Mesothelial cell of epicardium (in vitro differentiated cells): ENCODE results near the gene HDAC7. TPM values are rescaled to one million over a fixed set of nuclear protein-coding genes. Genes with fewer than 3 reads are reported as not detected.

Experiments used
- DNase-seq, 2 experiments: peaks; one replicate each; pipeline ENCODE4 v3.0.0; 2021; ENCODE audit warnings: low spot score in 2 of 2; ENCODE audit not compliant: unreplicated experiment in 2 of 2
- H3K27ac Mint-ChIP-seq: 2 replicates; pipeline ENCODE4 v1.8.0; 2021; ENCODE audit warnings: mixed read lengths
- H3K27me3 Mint-ChIP-seq: 2 replicates; pipeline ENCODE4 v1.8.0; 2021; ENCODE audit warnings: low read depth, mixed read lengths
- H3K36me3 Mint-ChIP-seq: 2 replicates; pipeline ENCODE4 v1.8.0; 2021; ENCODE audit warnings: mixed read lengths
- H3K4me1 Mint-ChIP-seq: 2 replicates; pipeline ENCODE4 v1.8.0; 2021; ENCODE audit warnings: mixed read lengths
- H3K4me3 Mint-ChIP-seq: 2 replicates; pipeline ENCODE4 v1.8.0; 2021; ENCODE audit warnings: mild to moderate bottlenecking, moderate library complexity, mixed read lengths
- H3K9me3 Mint-ChIP-seq: 2 replicates; pipeline ENCODE4 v1.8.0; 2021; ENCODE audit warnings: mixed read lengths
- total RNA-seq: library from RNA; stranded (reverse); gene quantifications from 3 replicates; pipeline ENCODE4 v1.2.1, GENCODE V29; 2021
- TF ChIP-seq, protein P1 (sequence below): fragments of 200-600 bp; sonication (generic); IDR thresholded peaks from one replicate; pipeline ENCODE4 v1.5.0; 2021; ENCODE audit warnings: antibody characterized with exemption; ENCODE audit not compliant: unreplicated experiment

The HDAC7 gene
- total RNA-seq, 1 donor from 2014 or later: 132 TPM

GRCh38 chr12:47791351-47791746, 28.4 kb downstream of the HDAC7 start:
- H3K9me3 Mint-ChIP-seq: no peaks in the 10 kb centered on the region
- H3K27ac Mint-ChIP-seq: no peak overlapping the region
- H3K36me3 Mint-ChIP-seq: peaks cover 27% of the 10 kb centered on the region
- no peak for DNase-seq
- H3K4me3 Mint-ChIP-seq: no peak overlapping the region
- no peaks in the 10 kb centered on the region for H3K4me1 Mint-ChIP-seq
- TF ChIP-seq, protein P1, sequence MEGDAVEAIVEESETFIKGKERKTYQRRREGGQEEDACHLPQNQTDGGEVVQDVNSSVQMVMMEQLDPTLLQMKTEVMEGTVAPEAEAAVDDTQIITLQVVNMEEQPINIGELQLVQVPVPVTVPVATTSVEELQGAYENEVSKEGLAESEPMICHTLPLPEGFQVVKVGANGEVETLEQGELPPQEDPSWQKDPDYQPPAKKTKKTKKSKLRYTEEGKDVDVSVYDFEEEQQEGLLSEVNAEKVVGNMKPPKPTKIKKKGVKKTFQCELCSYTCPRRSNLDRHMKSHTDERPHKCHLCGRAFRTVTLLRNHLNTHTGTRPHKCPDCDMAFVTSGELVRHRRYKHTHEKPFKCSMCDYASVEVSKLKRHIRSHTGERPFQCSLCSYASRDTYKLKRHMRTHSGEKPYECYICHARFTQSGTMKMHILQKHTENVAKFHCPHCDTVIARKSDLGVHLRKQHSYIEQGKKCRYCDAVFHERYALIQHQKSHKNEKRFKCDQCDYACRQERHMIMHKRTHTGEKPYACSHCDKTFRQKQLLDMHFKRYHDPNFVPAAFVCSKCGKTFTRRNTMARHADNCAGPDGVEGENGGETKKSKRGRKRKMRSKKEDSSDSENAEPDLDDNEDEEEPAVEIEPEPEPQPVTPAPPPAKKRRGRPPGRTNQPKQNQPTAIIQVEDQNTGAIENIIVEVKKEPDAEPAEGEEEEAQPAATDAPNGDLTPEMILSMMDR: no peak
- no peaks in the 10 kb centered on the region for H3K27me3 Mint-ChIP-seq

DNA sequence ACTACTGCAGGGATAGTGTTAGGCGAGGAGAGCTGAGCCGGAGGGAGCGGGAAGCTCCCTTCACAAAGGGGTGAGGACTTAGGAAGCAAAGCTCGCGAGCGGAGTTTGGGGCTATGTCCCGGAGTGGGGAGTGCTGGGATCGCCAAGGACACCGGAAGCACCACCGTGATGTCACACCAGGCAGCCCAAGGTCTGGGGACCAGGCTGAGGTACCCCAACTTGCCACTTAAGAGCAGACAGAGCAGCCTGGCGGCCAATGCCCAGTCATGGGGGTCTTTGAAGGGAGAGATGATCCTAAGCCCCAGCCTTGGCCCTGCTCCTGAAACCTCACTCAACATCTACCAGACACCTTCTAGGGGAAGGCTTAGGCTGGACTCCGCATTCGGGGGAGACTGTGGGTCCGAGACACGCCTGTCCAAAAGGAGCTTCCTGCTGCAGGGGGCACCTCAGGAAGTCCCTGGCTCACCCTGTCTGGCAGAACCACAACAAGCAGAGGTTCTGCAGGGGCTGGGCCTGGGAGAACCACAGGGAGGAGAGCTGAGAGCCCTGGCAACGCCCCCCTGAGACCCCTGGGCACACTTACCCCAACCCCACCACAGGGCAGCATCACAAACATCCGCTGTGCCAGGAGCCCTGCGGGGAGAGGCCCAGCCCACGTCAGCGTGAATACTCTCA, 28.9 kb downstream of the HDAC7 start:
- Mint-ChIP-seq H3K36me3 (peaks cover 27% of the 10 kb centered on the region), H3K27me3 (no peaks in the 10 kb centered on the region), H3K4me1 (no peaks in the 10 kb centered on the region), H3K4me3 (no peak overlapping the region), H3K27ac (no peak overlapping the region), H3K9me3 (no peaks in the 10 kb centered on the region)
- TF ChIP-seq, protein P1: no peak
- DNase-seq: no peak

GRCh38 chr12:47789712-47790489, 29.8 kb downstream of the HDAC7 start:
- Mint-ChIP-seq H3K9me3 (no peaks in the 10 kb centered on the region), H3K27me3 (no peaks in the 10 kb centered on the region), H3K27ac (no peak overlapping the region), H3K4me3 (no peak overlapping the region), H3K36me3 (peaks cover 30% of the 10 kb centered on the region), H3K4me1 (no peaks in the 10 kb centered on the region)
- no peak for DNase-seq
- TF ChIP-seq, protein P1: no peak

DNA sequence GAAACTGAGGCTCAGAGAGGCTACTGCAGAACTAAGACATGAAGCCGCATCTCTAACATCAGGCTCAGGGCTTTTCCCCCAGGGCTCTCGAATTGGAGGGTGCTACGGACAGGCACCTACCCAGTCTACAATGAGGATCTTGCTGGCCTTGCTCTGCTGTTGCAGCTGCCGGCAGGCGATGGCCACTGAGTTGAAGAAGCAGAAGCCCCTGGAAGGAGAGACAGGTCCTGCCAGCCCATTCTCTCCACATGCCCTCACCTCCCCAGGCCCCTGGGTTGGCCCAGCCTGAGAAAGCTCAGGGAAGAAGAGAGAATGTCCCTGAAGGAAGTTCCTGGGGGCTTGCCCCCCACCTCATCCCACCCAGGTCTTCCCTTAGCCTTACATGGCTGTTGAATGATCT, 30.6 kb downstream of the HDAC7 start:
- no peak for DNase-seq
- Mint-ChIP-seq H3K4me1 (no peaks in the 10 kb centered on the region), H3K27ac (no peak overlapping the region), H3K27me3 (no peaks in the 10 kb centered on the region), H3K9me3 (no peaks in the 10 kb centered on the region), H3K36me3 (peaks cover 34% of the 10 kb centered on the region), H3K4me3 (no peak overlapping the region)
- TF ChIP-seq, protein P1: no peak

GRCh38 chr12:47787596-47788319, 31.9 kb downstream of the HDAC7 start:
- Mint-ChIP-seq H3K36me3 (peaks cover 28% of the 10 kb centered on the region), H3K4me1 (no peaks in the 10 kb centered on the region), H3K27ac (no peak overlapping the region), H3K9me3 (no peaks in the 10 kb centered on the region), H3K4me3 (no peak overlapping the region), H3K27me3 (no peaks in the 10 kb centered on the region)
- no peak for DNase-seq
- TF ChIP-seq, protein P1: no peak
